ENCODE data around the gene TIGD1. TPM values are rescaled to one million over a fixed set of nuclear protein-coding genes. Genes with fewer than 3 reads are reported as not detected.

TIGD1 gene
- total and polyA plus RNA-seq, 2 experiments from 2014 or later = 7.6 to 9.3 TPM

GRCh38 chr2:232568161-232568560 lies 17.8 kb upstream of the TIGD1 start:
- TF ChIP-seq POLR2AphosphoS5 (IDR thresholded peaks at IDR 0.05; ENCODE audit: low read depth) (no peak), STAT1 (IDR thresholded peaks at IDR 0.05; ENCODE audit: unreplicated experiment) (no peak), JUNB (IDR thresholded peaks at IDR 0.05; ENCODE audit: unreplicated experiment) (no peak), EZH2phosphoT487 (IDR thresholded peaks at IDR 0.05; ENCODE audit: unreplicated experiment) (no peak), EZH2 (IDR thresholded peaks at IDR 0.05; ENCODE audit: low read depth, unreplicated experiment) (no peak), NANOG (IDR thresholded peaks at IDR 0.05; ENCODE audit: borderline replicate concordance) (no peak), CTCF (conservative IDR thresholded peaks at IDR 0.05; ENCODE audit: low read depth in 2 of 2) (no peak), ZNF114 (CRISPR knock-in tag; IDR thresholded peaks at IDR 0.05) (no peak), ZNF331 (CRISPR knock-in tag; IDR thresholded peaks at IDR 0.05; ENCODE audit: low read depth) (no peak), CREB1 (CRISPR knock-in tag; IDR thresholded peaks at IDR 0.05; ENCODE audit: low read depth) (no peak), ETS1 (IDR thresholded peaks at IDR 0.05) (no peak), REST (IDR thresholded peaks at IDR 0.05; ENCODE audit: unreplicated experiment) (no peak), ZNF462 (CRISPR knock-in tag; IDR thresholded peaks at IDR 0.05) (no peak)
- Mint-ChIP-seq H3K27me3 (ENCODE audit: insufficient read depth, low read depth, poor library complexity) (peaks cover 3% of the 10 kb centered on the region), H3K27ac (no peak overlapping the region; the same call in 1 of the 2 replicates), H3K4me1 (0 out of 3 replicates have a peak, but pooled peaks cover 3% of the 10 kb centered on the region), H3K36me3 (ENCODE audit: low read depth) (peaks cover 77% of the 10 kb centered on the region), H3K4me3 (no peak overlapping the region), H3K9me3 (no peaks in the 10 kb centered on the region)
- H3F3A ChIP-seq (replicated peaks; ENCODE audit: low read depth) = no peaks in the 10 kb centered on the region
- H3K36me3 ChIP-seq (ENCODE audit: insufficient read depth) = peaks cover 39% of the 10 kb centered on the region
- peaks cover 7% of the 10 kb centered on the region for H4K20me1 ChIP-seq (replicated peaks; ENCODE audit: insufficient read depth)
- no peaks in the 10 kb centered on the region for H3K27me3 ChIP-seq (ENCODE audit: insufficient read depth)
- no peaks in the 10 kb centered on the region for H3K4me1 ChIP-seq (ENCODE audit: insufficient read depth)
- no peak overlapping the region for H3K4me3 ChIP-seq
- no peaks in the 10 kb centered on the region for H3K9me2 ChIP-seq (ENCODE audit: insufficient read depth)
- DNase-seq (ENCODE audit: low spot score) (no peak), ATAC-seq (no peak)
- H3K79me2 ChIP-seq (replicated peaks; ENCODE audit: insufficient read depth) = no peaks in the 10 kb centered on the region
- no peak overlapping the region for H3K4me2 ChIP-seq
- no peak overlapping the region for H3K27ac ChIP-seq (ENCODE audit: low read depth)
- H2AFZ ChIP-seq = no peak overlapping the region

Measured in GM23338 (cell line).